Activated CD8-positive, alpha-beta memory T cell treated with anti-CD3 and anti-CD28 coated beads, Interleukin-2, amount 50 U/mL, for 1 hour (primary cell): ENCODE measurements around the gene MSMP.

Experiments
- DNase-seq: peaks from one replicate; pipeline ENCODE4 v3.0.0-alpha.2; 2020; ENCODE audit errors: extremely low read depth

The MSMP gene

GRCh38 chr9:35723426-35723825, 30.6 kb downstream of the MSMP start:
- DNase-seq: no peak

- DNase-seq: no peak
Observed at GRCh38 chr9:35719546-35719945, 34.5 kb downstream of the MSMP start.

DNA sequence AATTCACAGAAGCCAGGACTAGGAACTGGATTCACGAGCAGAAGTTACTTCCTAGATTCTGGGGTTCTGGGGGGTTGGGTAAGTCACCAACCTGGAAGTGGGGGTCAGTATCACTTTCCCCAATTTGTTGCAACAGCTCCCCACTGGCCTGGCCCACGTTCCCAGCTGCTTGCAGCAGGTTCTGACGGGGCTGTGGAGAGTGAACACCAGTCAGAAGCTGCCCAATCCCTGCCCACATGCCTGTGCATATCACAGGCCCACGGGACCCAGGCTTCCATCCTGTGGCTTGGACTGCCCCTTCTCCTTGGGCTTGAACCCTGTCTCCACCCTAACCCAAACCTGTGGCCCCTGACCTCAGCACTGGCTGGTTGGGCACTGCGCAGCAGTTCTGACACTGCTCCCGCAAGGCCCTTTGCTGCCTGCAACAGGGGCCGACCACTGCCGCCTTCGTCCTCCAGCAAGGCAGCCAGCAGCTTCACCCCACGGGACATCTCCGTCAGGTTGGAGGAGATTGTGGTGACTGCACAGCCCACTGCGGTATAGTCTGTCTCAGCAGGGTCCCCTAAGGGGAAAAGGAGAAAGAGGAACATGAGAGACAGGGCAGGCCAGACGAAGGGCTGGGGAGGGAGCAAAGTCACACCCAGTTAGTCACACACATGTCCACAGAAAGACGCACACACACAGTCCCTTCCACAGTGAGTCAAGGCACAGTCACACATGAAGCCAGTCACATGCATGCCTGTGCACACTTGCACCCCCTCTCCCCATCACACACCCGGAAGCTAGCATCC, 35.2 kb downstream of the MSMP start:
- DNase-seq: no peak

GRCh38 chr9:35717132-35717870, 36.8 kb downstream of the MSMP start:
- DNase-seq: no peak

DNA sequence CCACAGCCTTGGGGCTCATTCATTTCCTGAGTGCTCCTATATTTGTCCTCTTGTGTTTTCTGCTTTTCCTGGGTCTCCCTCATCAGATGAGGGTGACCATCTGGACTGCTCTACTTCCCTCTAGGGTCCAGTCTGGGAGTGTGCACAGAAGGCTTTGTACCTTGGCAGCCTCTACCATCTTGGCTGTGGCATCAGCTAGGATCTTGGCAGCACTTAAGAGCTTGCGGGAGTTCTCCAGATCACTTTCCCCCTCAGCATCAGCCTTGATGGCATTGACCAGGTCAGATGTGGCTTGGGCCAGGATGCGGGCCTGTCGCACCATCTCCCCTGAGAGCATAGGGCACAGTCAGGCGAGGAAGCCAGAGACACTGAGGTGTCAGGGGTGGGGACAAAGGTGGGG, 37.8 kb downstream of the MSMP start:
- no peak for DNase-seq

DNA sequence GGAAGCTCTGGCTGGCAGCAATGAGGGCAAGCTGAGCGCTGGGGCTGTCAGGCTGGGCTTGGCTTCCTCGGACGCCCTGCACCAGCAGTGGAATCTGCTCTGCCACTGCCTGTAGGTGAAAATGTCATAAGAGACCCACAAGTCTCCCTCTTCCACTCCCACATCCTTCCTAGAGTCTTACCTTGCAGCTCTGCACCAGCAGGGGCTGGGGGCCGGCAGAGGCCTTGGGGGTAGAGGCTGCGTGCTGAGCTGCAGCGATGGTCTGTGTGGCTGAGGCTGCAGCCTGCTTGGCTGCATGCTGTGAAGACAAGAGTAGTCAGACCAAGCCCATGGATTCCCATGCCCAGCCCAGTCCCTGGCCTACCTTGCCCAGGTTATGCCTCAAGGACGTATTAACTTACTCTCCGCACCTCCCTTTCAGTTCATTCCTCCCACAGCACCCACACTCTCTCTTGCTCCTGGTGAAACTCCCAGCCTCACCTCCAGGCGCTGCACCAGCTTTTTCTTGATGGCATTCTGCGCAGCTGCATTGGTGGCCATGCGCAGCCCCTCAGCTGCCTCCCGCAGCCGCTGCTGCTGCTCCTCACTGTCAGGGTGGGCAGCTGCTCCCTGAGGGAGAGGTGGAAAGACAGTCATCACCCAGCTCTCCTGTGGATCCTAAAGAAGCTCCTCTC, 39.4 kb downstream of the MSMP start:
- no peak for DNase-seq

GRCh38 chr9:35714123-35714522, 40.0 kb downstream of the MSMP start:
- DNase-seq: no peak

DNA sequence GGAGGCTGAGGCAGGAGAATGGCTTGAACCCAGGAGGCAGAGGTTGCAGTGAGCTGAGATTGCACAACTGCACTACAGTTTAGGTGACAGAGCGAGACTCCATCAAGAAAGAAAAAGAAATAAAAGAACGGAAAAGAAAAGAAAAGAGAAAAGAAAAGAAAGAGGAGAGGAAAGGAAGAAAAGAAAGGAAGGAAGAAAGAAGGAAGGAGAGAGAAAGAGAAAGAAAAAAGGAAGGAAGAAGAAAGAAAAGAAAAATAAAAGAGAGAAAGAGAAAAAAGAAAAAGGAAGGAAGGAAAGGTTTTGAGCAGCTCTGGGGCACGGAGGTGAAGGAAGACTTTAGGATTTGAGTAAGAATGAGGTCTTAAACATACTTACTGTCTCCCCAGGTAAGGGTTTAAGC, 40.5 kb downstream of the MSMP start:
- DNase-seq: no peak

DNA sequence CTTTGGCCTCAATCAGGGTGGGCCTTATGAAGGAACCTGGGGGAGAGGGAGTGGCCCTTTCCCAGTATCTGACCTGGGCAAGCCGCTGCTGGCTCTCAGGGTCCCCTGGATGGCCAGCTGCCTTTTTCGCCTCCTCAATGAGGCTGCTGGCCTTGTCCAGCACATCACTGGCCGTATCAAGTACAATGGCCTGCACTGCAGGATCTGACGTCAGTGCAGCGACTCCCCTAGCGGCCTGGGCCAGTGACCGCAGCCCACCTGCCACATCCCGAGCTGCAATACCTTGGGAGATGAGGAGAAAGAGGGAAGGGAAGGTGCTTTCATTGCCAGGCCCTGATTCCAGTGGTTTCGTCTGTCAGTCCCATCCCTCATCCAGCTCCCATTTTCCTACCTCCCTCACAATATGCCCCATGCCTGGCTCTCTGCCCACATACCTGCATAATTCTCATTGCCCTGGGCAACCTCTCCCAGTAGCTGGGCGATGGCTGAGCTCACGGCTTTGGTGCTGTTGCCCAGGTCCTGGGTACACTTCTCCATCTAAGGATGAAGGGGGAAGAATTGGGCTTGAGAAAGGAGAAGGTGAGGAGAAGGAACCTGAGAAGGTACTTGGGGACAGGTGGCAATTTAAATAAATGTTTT, 41.2 kb downstream of the MSMP start:
- DNase-seq: no peak

DNA sequence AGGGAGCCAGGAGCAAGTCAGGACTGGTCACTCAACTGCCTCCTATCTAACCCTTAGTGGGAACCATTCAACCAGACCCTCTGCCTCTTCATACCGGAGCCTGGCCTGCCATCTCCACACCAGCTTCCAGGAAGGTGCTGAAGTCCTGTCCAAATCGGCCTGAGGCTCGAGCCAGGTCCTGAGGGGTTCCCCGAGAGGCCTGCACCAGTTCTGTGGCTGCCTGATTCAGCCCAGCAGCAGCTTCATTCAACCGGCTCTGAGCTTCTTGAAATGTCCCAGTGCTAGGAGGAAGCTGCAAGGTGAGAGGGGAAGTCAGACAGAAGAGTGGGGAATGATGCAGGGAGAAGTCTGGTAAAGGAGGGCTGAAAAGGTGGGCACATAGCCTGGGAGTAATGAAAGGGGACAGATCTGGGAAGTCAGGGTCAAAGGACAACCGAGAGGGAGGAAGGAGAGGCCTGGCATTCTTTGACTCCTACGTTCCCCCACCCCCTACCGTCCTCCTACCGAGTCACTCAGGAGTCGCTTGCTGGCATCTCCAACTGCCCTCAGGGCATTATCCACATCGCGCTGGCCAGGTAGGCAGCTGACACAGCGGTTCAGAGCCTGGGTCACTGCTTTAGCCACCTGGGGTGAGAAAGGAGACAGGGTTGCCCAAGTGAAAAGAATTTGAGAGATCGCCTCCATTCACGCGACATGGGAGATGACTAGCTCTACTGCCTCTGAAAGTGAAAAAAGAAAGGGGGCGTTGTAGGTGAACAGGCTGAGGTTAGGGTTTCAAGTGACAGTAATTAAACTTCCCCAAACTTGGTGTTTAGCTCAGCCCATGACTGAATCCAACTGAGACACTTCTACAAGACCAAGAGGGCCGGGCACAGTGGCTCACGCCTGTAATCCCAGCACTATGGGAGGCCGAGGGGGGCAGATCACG, 42.3 kb downstream of the MSMP start:
- DNase-seq: no peak

- DNase-seq: no peak
Observed at GRCh38 chr9:35710818-35711500, 43.1 kb downstream of the MSMP start.

DNA sequence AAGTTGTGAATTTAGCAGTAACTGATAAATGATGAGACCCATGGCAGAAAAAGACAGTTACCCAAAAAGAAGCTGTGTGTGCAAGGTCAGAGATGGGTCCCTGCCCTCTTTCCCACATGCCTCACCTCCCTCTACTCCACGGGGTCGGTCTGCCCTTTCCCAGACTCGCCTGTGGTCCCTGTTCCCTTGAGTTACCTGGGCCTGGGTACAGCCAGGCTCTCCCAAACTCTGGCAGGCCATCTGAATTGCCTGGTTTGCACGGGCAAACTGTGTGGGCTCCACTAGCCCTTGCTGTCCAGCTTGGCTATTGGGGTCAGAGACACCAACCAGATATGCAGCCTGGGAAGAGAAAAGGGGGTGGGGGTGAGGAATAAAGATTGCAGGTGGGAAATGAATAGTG, 45.9 kb downstream of the MSMP start:
- DNase-seq: no peak

- DNase-seq: no peak
Observed at GRCh38 chr9:35706951-35707350, 47.1 kb downstream of the MSMP start.

- no peak for DNase-seq
Observed at GRCh38 chr9:35705836-35706430, 48.1 kb downstream of the MSMP start.

GRCh38 chr9:35705372-35705771, 48.7 kb downstream of the MSMP start:
- DNase-seq: no peak

DNA sequence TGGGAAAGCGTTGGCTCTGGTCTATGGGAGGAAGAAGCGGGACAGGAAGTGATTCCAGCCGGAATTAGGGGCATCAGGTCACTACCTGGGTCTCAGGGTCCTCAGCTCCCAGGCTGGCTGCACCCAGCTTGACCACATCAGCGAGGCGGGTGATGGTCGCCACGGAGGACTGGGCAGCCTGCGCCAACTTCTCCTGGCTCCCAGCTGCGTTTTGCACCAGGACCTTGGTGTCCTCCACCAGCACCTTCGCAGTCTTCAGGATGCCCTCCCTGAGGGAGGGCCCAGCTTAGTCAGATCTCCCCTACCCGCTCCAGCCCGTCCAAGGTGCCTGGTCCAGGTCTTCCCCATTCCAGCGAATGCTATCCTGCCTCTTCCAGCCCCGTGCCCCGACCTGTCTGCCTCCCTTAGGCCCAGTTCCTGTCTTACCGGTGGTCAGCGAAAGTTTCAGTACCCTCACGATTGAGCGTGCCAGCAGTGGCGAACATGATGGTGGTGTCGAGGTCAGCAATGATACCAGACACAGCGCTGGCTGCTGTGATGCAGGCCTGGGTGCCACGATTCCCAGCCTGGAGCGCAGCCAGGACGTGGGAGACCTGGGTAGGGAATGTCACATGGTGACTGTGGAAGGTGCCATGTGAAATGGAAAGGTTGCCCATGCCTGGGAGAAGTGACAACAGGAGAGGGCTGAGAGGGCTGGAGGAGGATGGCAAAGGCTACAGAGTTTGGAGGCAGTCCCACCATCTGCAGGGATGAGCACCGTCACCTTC, 50.0 kb downstream of the MSMP start:
- DNase-seq: no peak
